Measurements from ENCODE around the gene MSRB1.

Gene MSRB1

GRCh38 chr16:1982991-1983543 lies 40.1 kb upstream of the MSRB1 start:
- CTCF ChIA-PET: interaction anchor here (1.1 kb wide), 1 partner anchor 21 kb away, joined by 5 read pairs; no protein-coding TSS in a partner anchor
- Mint-ChIP-seq H3K4me3 (peak overlapping the region; percentile 80), H3K27me3 (peaks cover 71% of the 10 kb centered on the region), H3K9me3 (no peaks in the 10 kb centered on the region), H3K36me3 (peaks cover 10% of the 10 kb centered on the region), H3K4me1 (peaks cover 22% of the 10 kb centered on the region), H3K27ac (peak overlapping the region; percentile 52)
- no peak for DNase-seq

GRCh38 chr16:1982013-1982433 lies 39.0 kb upstream of the MSRB1 start:
- H3K4me3 Mint-ChIP-seq: peak overlapping the region; percentile 80
- H3K9me3 Mint-ChIP-seq: no peaks in the 10 kb centered on the region
- DNase-seq: no peak
- H3K36me3 Mint-ChIP-seq: peaks cover 13% of the 10 kb centered on the region
- peaks cover 22% of the 10 kb centered on the region for H3K4me1 Mint-ChIP-seq
- peaks cover 70% of the 10 kb centered on the region for H3K27me3 Mint-ChIP-seq
- CTCF ChIA-PET: interaction anchor here (1.1 to 1.2 kb wide), 2 partner anchors 22 to 173 kb away, joined by 3 to 5 read pairs; no protein-coding TSS in a partner anchor
- H3K27ac Mint-ChIP-seq: no peak overlapping the region

DNA sequence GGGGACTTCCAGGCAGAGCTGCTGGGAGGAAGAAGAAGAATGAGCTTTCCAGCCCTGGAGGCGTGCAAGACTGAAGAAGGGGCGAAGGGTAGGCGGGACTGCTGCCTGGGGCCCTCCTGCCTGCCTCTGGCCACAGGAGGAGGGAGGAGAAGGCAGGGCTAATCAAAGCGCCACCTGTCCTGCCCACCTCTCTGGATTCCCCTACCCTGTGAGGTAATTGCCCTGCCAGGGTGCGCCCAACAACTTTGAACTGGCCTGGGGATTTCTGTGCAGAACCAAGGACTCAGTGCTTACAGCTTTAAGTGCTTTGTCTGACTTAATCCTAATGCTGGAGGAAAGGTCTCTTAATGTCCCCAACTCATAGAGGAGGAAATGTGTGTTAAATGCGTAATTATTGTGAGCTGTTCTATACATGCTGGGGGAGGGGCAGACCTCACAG lies 38.4 kb upstream of the MSRB1 start, which contains the start of gene NOXO1:
Gene NOXO1 (minus strand): TSS at position 72 of the 439 bp plus-strand sequence. CDS start 290 bp downstream, outside the sequence.
- Mint-ChIP-seq H3K27ac (no peak within 1 kb of the TSS), H3K4me1 (peaks cover 22% of the 10 kb centered on the region), H3K9me3 (no peaks in the 10 kb centered on the region), H3K36me3 (peaks cover 7% of the 10 kb centered on the region), H3K4me3 (peak within 1 kb of the TSS; percentile 80), H3K27me3 (peaks cover 64% of the 10 kb centered on the region)
- no peak for DNase-seq
- CTCF ChIA-PET: interaction anchor here (1.2 kb wide), 1 partner anchor 174 kb away, joined by 3 read pairs; no protein-coding TSS in a partner anchor

GRCh38 chr16:1980770-1981087 lies 37.7 kb upstream of the MSRB1 start:
- H3K36me3 Mint-ChIP-seq: peaks cover 10% of the 10 kb centered on the region
- no peak overlapping the region for H3K4me3 Mint-ChIP-seq
- no peak overlapping the region for H3K27ac Mint-ChIP-seq
- peaks cover 62% of the 10 kb centered on the region for H3K27me3 Mint-ChIP-seq
- H3K4me1 Mint-ChIP-seq: peaks cover 20% of the 10 kb centered on the region
- no peaks in the 10 kb centered on the region for H3K9me3 Mint-ChIP-seq
- no peak for DNase-seq
- CTCF ChIA-PET: no interaction called here

- no peaks in the 10 kb centered on the region for H3K9me3 Mint-ChIP-seq
- CTCF ChIA-PET: no interaction called here
- DNase-seq: no peak
- peaks cover 14% of the 10 kb centered on the region for H3K4me1 Mint-ChIP-seq
- peaks cover 11% of the 10 kb centered on the region for H3K36me3 Mint-ChIP-seq
- H3K4me3 Mint-ChIP-seq: no peak overlapping the region
- H3K27me3 Mint-ChIP-seq: peaks cover 62% of the 10 kb centered on the region
- no peak overlapping the region for H3K27ac Mint-ChIP-seq
These were observed 37.2 kb upstream of the MSRB1 start for GRCh38 chr16:1980030-1980769.

GRCh38 chr16:1979271-1980029 lies 36.5 kb upstream of the MSRB1 start:
- peaks cover 59% of the 10 kb centered on the region for H3K27me3 Mint-ChIP-seq
- peaks cover 14% of the 10 kb centered on the region for H3K36me3 Mint-ChIP-seq
- peaks cover 9% of the 10 kb centered on the region for H3K4me1 Mint-ChIP-seq
- no peak overlapping the region for H3K27ac Mint-ChIP-seq
- H3K9me3 Mint-ChIP-seq: no peaks in the 10 kb centered on the region
- no peak for DNase-seq
- H3K4me3 Mint-ChIP-seq: no peak overlapping the region
- CTCF ChIA-PET: no interaction called here

DNA sequence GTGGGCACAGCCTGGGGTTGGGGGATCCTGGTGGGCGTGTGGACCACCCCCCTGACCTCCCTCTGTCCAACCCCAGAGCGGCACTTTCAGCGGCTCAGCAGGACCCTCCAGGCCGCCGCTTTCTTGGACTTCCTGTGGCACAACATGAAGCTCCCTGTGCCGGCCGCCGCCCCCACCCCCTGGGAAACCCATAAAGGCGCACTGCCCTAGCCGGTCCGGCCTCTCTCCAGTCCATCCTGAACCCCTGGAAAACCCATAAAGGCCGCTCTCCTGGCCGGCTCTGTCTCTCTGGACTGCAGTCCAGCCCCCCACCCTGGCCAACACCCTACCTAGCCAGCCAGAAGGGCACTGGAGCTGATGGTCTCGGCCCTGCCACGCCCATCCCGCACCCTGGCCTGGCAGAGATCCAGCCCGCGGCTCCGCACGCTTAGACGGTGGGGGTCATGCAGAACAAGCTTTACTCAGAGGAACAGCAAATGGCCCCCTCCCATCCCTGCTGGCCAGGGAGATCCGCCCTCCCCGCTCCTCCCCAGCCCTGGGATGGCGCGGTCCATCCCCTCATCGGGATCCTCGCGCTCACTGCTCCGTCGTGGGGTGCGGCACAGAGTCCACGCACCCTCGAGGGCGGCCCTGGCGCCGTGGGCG lies 35.6 kb upstream of the MSRB1 start:
- no peak overlapping the region for H3K4me3 Mint-ChIP-seq
- peaks cover 14% of the 10 kb centered on the region for H3K36me3 Mint-ChIP-seq
- peaks cover 51% of the 10 kb centered on the region for H3K27me3 Mint-ChIP-seq

DNA sequence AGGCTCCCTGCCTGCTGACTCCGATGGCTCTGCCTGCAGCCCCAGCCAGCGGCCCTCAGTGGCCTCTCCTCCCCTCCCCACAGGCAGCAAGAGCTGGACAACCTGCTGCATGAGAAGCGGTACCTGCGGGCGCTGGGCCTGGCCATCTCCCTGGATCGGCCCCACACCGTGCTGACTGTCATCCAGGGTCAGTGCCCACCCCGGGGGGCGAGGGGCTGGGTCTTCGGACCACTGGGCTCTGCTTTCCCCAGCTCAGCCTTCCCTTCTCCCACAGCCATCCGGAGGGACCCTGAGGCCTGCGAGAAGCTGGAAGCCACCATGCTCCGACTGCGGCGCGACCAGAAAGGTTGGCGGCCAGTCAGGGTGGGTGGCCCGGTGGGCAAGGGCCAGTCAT lies 34.9 kb upstream of the MSRB1 start:
- Mint-ChIP-seq H3K9me3 (no peaks in the 10 kb centered on the region), H3K4me3 (no peak overlapping the region), H3K4me1 (peaks cover 16% of the 10 kb centered on the region), H3K36me3 (peaks cover 13% of the 10 kb centered on the region), H3K27ac (no peak overlapping the region), H3K27me3 (peaks cover 44% of the 10 kb centered on the region)
- DNase-seq: no peak
- CTCF ChIA-PET: no interaction called here

More for the DNA sequence above, 35.6 kb upstream of the MSRB1 start:
- no peak overlapping the region for H3K27ac Mint-ChIP-seq
- DNase-seq: no peak
- CTCF ChIA-PET: no interaction called here
- no peaks in the 10 kb centered on the region for H3K9me3 Mint-ChIP-seq
- H3K4me1 Mint-ChIP-seq: peaks cover 14% of the 10 kb centered on the region

DNA sequence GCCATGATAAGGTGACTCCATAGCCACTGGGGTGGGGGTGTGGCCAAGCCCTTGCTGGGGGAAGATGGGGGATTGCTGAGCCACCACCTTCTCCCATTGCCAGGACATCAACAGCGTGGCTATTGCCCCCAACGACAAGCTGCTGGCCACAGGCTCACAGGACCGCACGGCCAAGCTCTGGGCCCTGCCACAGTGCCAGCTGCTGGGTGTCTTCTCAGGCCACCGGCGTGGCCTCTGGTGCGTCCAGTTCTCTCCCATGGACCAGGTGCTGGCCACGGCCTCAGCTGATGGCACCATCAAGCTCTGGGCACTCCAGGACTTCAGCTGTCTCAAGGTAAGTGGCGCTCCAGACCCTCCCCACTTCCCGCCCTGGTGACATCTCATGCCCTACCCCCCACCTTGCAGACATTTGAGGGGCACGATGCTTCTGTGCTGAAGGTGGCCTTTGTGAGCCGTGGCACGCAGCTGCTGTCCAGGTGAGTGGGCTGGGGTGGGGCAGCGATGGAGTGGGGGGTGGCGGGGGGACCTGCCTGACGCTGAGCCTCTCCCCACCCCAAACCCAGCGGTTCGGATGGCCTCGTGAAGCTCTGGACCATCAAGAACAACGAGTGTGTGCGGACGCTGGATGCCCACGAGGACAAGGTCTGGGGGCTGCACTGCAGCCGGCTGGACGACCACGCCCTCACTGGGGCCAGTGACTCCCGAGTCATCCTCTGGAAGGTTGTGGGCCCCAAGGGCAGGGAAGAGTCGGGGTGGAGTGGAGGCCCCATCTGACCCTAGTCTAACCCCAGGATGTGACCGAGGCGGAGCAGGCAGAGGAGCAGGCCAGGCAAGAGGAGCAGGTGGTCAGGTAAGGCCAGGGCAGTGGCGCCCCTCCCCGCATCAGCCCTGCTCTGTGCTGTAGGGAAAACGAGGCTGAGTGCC lies 34.2 kb upstream of the MSRB1 start:
- no peak overlapping the region for H3K27ac Mint-ChIP-seq
- H3K4me3 Mint-ChIP-seq: no peak overlapping the region
- DNase-seq: no peak
- CTCF ChIA-PET: no interaction called here
- peaks cover 37% of the 10 kb centered on the region for H3K27me3 Mint-ChIP-seq
- no peaks in the 10 kb centered on the region for H3K9me3 Mint-ChIP-seq
- peaks cover 19% of the 10 kb centered on the region for H3K4me1 Mint-ChIP-seq
- peaks cover 13% of the 10 kb centered on the region for H3K36me3 Mint-ChIP-seq

DNA sequence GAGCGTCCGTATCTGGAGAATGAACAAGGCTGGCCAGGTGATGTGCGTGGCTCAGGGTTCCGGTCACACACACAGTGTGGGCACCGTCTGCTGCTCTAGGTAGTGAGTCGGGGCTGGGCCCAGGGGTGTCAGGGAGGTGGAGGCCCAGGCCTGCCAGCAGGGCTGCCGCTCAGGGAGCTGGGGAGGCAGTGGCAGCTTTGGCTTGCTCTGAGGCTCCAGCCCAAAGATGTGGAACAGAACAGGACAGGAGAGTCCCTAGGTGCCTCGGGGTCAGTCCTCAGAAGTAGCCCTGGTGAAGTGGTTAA lies 33.2 kb upstream of the MSRB1 start:
- peaks cover 26% of the 10 kb centered on the region for H3K4me1 Mint-ChIP-seq
- CTCF ChIA-PET: no interaction called here
- peaks cover 17% of the 10 kb centered on the region for H3K36me3 Mint-ChIP-seq
- H3K27ac Mint-ChIP-seq: no peak overlapping the region
- no peaks in the 10 kb centered on the region for H3K9me3 Mint-ChIP-seq
- H3K27me3 Mint-ChIP-seq: peaks cover 27% of the 10 kb centered on the region
- DNase-seq: no peak
- no peak overlapping the region for H3K4me3 Mint-ChIP-seq

DNA sequence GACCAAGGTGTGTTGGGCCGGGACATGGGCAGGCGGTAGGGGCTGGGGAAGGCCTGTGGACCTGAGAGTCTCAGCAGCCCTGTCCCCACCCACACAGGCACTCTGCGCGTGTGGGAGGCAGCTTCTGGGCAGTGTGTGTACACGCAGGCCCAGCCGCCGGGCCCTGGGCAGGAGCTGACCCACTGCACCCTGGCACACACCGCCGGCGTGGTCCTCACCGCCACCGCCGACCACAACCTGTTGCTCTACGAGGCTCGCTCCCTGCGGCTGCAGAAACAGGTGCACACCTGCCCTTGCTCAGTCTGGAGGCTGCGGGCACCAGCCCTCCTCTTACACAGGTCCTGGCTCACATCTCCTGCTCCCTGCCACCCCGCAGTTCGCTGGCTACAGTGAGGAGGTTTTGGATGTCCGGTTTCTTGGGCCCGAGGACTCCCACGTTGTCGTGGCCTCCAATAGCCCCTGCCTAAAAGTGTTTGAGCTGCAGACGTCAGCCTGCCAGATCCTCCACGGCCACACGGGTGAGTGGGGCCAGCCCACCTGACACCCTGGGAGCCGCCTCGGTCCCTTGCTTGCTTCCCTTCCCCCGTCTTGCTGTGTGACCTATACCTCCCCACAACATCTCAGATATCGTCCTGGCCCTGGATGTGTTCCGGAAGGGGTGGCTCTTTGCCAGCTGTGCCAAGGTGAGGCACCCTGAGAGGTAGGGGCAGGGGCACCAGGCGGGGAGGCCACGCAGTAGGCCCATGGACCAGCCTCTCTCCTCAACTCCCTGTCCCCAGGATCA lies 32.6 kb upstream of the MSRB1 start:
- no peak for DNase-seq
- no peaks in the 10 kb centered on the region for H3K9me3 Mint-ChIP-seq
- no peak overlapping the region for H3K27ac Mint-ChIP-seq
- peaks cover 21% of the 10 kb centered on the region for H3K27me3 Mint-ChIP-seq
- peaks cover 32% of the 10 kb centered on the region for H3K4me1 Mint-ChIP-seq
- no peak overlapping the region for H3K4me3 Mint-ChIP-seq
- CTCF ChIA-PET: no interaction called here
- peaks cover 17% of the 10 kb centered on the region for H3K36me3 Mint-ChIP-seq

DNA sequence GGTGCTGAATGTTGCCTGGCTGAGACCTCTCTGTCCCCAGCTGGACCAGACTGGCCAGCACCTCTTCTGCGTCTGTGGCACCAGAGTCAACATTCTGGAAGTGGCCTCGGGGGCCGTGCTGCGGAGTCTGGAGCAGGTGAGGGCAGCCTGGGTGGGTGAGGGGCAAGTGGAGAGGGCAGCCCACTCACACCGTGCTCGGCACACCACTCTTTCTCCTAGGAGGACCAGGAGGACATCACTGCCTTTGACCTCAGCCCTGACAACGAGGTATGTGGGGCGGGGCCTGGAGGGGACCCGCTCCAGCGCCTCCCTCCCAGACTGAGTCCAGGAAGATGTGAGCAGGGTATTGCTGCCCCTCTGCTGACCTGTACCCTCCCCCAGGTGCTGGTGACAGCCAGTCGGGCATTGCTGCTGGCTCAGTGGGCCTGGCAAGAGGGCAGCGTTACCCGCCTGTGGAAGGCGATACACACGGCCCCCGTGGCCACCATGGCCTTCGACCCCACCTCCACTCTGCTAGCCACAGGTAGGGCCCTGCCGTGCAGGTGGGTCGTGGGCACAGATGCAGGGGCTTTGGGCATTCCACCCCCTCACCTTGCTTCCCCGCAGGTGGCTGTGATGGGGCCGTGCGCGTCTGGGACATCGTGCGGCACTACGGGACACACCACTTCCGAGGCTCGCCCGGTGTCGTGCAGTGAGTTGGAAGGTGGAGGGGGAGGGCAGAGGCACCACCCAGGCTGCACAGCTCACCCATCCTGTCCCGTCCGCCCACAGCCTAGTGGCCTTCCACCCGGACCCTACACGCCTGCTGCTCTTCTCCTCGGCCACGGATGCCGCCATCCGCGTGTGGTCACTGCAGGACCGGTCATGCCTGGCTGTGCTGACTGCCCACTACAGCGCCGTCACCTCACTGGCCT lies 31.4 kb upstream of the MSRB1 start:
- Mint-ChIP-seq H3K4me3 (no peak overlapping the region), H3K36me3 (peaks cover 17% of the 10 kb centered on the region), H3K9me3 (no peaks in the 10 kb centered on the region), H3K27ac (no peak overlapping the region), H3K4me1 (peaks cover 37% of the 10 kb centered on the region), H3K27me3 (peaks cover 9% of the 10 kb centered on the region)
- CTCF ChIA-PET: no interaction called here
- no peak for DNase-seq
